ENCODE data around the gene PHLDA1.

Gene PHLDA1

DNA sequence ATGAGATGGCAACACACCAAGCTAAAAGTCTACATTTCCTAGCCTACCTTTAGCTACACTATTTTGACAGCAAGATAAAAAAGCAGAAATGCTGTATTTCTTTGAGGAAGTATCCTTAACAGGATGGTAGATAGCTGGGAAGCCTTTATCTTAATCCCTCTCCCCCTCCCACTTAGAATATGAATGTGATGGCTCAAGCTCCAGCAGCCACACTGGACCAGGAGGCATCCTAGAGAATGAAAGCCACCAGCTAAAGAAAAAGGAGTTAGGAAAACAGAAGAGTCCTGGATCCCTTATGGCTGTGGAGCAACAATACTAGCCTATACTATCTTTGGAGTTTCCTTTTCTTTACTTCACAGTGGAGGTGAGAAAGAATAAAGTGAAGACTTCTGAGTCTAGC, 37.8 kb upstream of the PHLDA1 start:
- no peak overlapping the region for H2AK5ac ChIP-seq (ENCODE audit: low read length)
- H3K4me1 ChIP-seq (ENCODE audit: control insufficient read depth in 1 of 2, insufficient read depth in 2 of 2, low read length in 2 of 2) = no peaks in the 10 kb centered on the region
- H3K9ac ChIP-seq (ENCODE audit: low read length) = no peak overlapping the region
- no peaks in the 10 kb centered on the region for H3K9me3 ChIP-seq (ENCODE audit: insufficient read depth, low read depth, low read length)
- H3K4me2 ChIP-seq (ENCODE audit: low read length) = no peak overlapping the region
- no peaks in the 10 kb centered on the region for H3K79me1 ChIP-seq (ENCODE audit: low read length)
- no peak overlapping the region for H3K23ac ChIP-seq (ENCODE audit: low read length)
- peaks cover 4 to 6% of the 10 kb centered on the region in 2 experiments for H3K36me3 ChIP-seq (ENCODE audit: control insufficient read depth in 1 of 2, insufficient read depth in 2 of 2, low read length in 2 of 2)
- no peak overlapping the region for H2BK120ac ChIP-seq (ENCODE audit: insufficient read depth, low read length, poor library complexity)
- DNase-seq = no peak
- peaks cover 2% of the 10 kb centered on the region for H3K79me2 ChIP-seq (ENCODE audit: control insufficient read depth, insufficient read depth, low read length, poor library complexity)
- no peak overlapping the region for H3K4me3 ChIP-seq (ENCODE audit: low read depth, low read length)
- no peak overlapping the region for H4K91ac ChIP-seq (ENCODE audit: low read depth, low read length)
- H2AFZ ChIP-seq (ENCODE audit: insufficient read depth, low read length, poor library complexity) = no peak overlapping the region
- no peak overlapping the region for H4K12ac ChIP-seq (ENCODE audit: low read depth, low read length)
- no peak overlapping the region for H2BK12ac ChIP-seq (ENCODE audit: low read length)
- H3K27me3 ChIP-seq (ENCODE audit: insufficient read depth, low read length) = no peaks in the 10 kb centered on the region
- H4K8ac ChIP-seq (ENCODE audit: low read depth, low read length) = no peak overlapping the region
- H3K18ac ChIP-seq (ENCODE audit: low read length) = no peak overlapping the region
- no peak overlapping the region for H3K27ac ChIP-seq (ENCODE audit: low read depth, low read length)
- no peak overlapping the region for H3K14ac ChIP-seq (ENCODE audit: low read length)
- H2BK5ac ChIP-seq (ENCODE audit: low read depth, low read length, poor library complexity) = no peak overlapping the region
- H3K4ac ChIP-seq (ENCODE audit: low read depth, low read length) = peak overlapping the region; percentile 89

DNA sequence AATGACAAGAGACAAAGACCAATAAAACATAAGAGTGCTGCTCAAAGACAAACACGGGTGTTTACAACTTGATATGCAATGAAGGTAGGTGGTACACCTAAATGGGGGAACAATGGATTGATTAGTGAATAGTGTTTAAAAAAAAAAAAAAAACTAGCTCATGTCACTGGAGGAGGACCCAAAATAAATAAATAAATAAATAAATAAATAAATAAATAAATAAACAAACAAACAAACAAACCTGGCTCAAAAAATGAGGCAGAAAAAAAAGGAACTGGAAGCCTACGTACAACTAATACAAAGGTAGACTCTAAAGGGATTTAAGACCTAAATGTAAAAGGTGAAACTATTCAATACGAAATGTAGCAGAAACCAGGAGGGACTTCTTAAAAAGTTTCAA, 34.3 kb upstream of the PHLDA1 start:
- DNase-seq = no peak
- Histone ChIP-seq H3K79me1 (ENCODE audit: low read length) (no peaks in the 10 kb centered on the region), H3K14ac (ENCODE audit: low read length) (no peak overlapping the region), H2BK5ac (ENCODE audit: low read depth, low read length, poor library complexity) (no peak overlapping the region), H3K79me2 (ENCODE audit: control insufficient read depth, insufficient read depth, low read length, poor library complexity) (peaks cover 6% of the 10 kb centered on the region), H3K27me3 (ENCODE audit: insufficient read depth, low read length) (no peaks in the 10 kb centered on the region), H2AK5ac (ENCODE audit: low read length) (no peak overlapping the region), H3K9me3 (ENCODE audit: insufficient read depth, low read depth, low read length) (no peaks in the 10 kb centered on the region), H3K27ac (ENCODE audit: low read depth, low read length) (no peak overlapping the region), H3K4me1 (ENCODE audit: control insufficient read depth in 1 of 2, insufficient read depth in 2 of 2, low read length in 2 of 2) (no peaks in the 10 kb centered on the region), H3K4me2 (ENCODE audit: low read length) (no peak overlapping the region), H3K36me3 (ENCODE audit: control insufficient read depth in 1 of 2, insufficient read depth in 2 of 2, low read length in 2 of 2) (peaks cover 8 to 13% of the 10 kb centered on the region in 2 experiments), H3K23ac (ENCODE audit: low read length) (no peak overlapping the region), H2BK120ac (ENCODE audit: insufficient read depth, low read length, poor library complexity) (no peak overlapping the region), H3K18ac (ENCODE audit: low read length) (no peak overlapping the region), H4K12ac (ENCODE audit: low read depth, low read length) (no peak overlapping the region), H3K4me3 (ENCODE audit: low read depth, low read length) (no peak overlapping the region), H3K9ac (ENCODE audit: low read length) (no peak overlapping the region), H2AFZ (ENCODE audit: insufficient read depth, low read length, poor library complexity) (no peak overlapping the region), H4K91ac (ENCODE audit: low read depth, low read length) (no peak overlapping the region), H2BK12ac (ENCODE audit: low read length) (no peak overlapping the region), H3K4ac (ENCODE audit: low read depth, low read length) (no peak overlapping the region), H4K8ac (ENCODE audit: low read depth, low read length) (no peak overlapping the region)
- no CpG with 5 or more reads among the region's 3 CpGs for WGBS (ENCODE audit: extremely low coverage, insufficient coverage, insufficient read length)

DNA sequence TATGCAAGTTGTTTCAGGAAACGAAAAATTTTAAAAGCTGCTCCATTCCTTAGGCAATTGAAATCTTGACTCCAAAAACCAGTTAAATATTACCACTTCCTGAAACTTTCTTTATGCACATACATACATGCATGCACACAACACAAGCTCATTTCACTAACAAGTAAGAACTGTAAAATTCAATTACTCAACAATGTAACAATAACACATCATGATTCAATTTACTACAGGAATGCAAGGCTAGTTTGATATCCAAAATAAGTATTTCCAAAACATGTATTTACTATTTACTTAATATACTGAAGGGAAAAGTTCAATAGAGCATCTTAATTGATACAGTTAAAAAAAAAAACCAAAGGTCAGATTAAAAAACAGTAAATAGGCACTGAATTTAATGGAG, 33.3 kb upstream of the PHLDA1 start:
- no peak overlapping the region for H2AK5ac ChIP-seq (ENCODE audit: low read length)
- H3K79me2 ChIP-seq (ENCODE audit: control insufficient read depth, insufficient read depth, low read length, poor library complexity) = peaks cover 4% of the 10 kb centered on the region
- H2BK5ac ChIP-seq (ENCODE audit: low read depth, low read length, poor library complexity) = no peak overlapping the region
- H2BK120ac ChIP-seq (ENCODE audit: insufficient read depth, low read length, poor library complexity) = no peak overlapping the region
- no CpG with 5 or more reads among the region's 1 CpG for WGBS (ENCODE audit: extremely low coverage, insufficient coverage, insufficient read length)
- no peak overlapping the region for H3K23ac ChIP-seq (ENCODE audit: low read length)
- H2BK12ac ChIP-seq (ENCODE audit: low read length) = no peak overlapping the region
- no peak overlapping the region for H3K4me3 ChIP-seq (ENCODE audit: low read depth, low read length)
- H3K9me3 ChIP-seq (ENCODE audit: insufficient read depth, low read depth, low read length) = no peaks in the 10 kb centered on the region
- H3K4ac ChIP-seq (ENCODE audit: low read depth, low read length) = no peak overlapping the region
- no peak overlapping the region for H3K9ac ChIP-seq (ENCODE audit: low read length)
- H4K12ac ChIP-seq (ENCODE audit: low read depth, low read length) = no peak overlapping the region
- H4K8ac ChIP-seq (ENCODE audit: low read depth, low read length) = no peak overlapping the region
- no peak overlapping the region for H3K27ac ChIP-seq (ENCODE audit: low read depth, low read length)
- H3K18ac ChIP-seq (ENCODE audit: low read length) = no peak overlapping the region
- H2AFZ ChIP-seq (ENCODE audit: insufficient read depth, low read length, poor library complexity) = no peak overlapping the region
- no peaks in the 10 kb centered on the region for H3K27me3 ChIP-seq (ENCODE audit: insufficient read depth, low read length)
- no peak overlapping the region for H4K91ac ChIP-seq (ENCODE audit: low read depth, low read length)
- no peaks in the 10 kb centered on the region for H3K79me1 ChIP-seq (ENCODE audit: low read length)
- H3K36me3 ChIP-seq (ENCODE audit: control insufficient read depth in 1 of 2, insufficient read depth in 2 of 2, low read length in 2 of 2) = peaks cover 8 to 11% of the 10 kb centered on the region in 2 experiments
- DNase-seq = no peak
- H3K14ac ChIP-seq (ENCODE audit: low read length) = no peak overlapping the region
- H3K4me2 ChIP-seq (ENCODE audit: low read length) = no peak overlapping the region
- H3K4me1 ChIP-seq (ENCODE audit: control insufficient read depth in 1 of 2, insufficient read depth in 2 of 2, low read length in 2 of 2) = no peaks in the 10 kb centered on the region

DNA sequence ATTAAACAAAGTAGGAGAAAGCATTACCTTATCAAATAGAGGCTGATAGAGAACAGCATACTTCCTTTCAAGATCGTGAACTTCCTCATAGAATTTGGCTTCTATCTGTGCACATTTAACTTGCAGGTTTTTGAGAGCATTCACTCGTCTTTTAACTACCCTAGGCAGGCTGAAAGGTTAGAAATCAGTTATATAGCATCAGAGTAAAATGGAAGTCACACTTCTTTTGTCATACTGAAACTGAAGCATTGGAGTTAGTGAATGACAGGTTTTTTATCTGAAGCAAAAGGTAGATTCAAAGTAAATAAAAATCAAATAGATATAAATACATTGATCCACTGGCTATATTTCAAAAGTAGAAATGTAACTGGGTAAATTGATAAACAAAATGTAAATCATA, 28.5 kb upstream of the PHLDA1 start:
- Histone ChIP-seq H3K14ac (ENCODE audit: low read length) (no peak overlapping the region), H3K9me3 (ENCODE audit: insufficient read depth, low read depth, low read length) (no peaks in the 10 kb centered on the region), H3K23ac (ENCODE audit: low read length) (no peak overlapping the region), H3K18ac (ENCODE audit: low read length) (no peak overlapping the region), H4K8ac (ENCODE audit: low read depth, low read length) (no peak overlapping the region), H2AFZ (ENCODE audit: insufficient read depth, low read length, poor library complexity) (no peak overlapping the region), H2BK12ac (ENCODE audit: low read length) (no peak overlapping the region), H3K4ac (ENCODE audit: low read depth, low read length) (no peak overlapping the region), H2BK120ac (ENCODE audit: insufficient read depth, low read length, poor library complexity) (no peak overlapping the region), H4K12ac (ENCODE audit: low read depth, low read length) (no peak overlapping the region), H3K4me3 (ENCODE audit: low read depth, low read length) (no peak overlapping the region), H3K79me1 (ENCODE audit: low read length) (no peaks in the 10 kb centered on the region), H3K79me2 (ENCODE audit: control insufficient read depth, insufficient read depth, low read length, poor library complexity) (peaks cover 4% of the 10 kb centered on the region), H2AK5ac (ENCODE audit: low read length) (no peak overlapping the region), H3K4me2 (ENCODE audit: low read length) (no peak overlapping the region), H3K4me1 (ENCODE audit: control insufficient read depth in 1 of 2, insufficient read depth in 2 of 2, low read length in 2 of 2) (no peaks in the 10 kb centered on the region), H3K27ac (ENCODE audit: low read depth, low read length) (no peak overlapping the region), H3K27me3 (ENCODE audit: insufficient read depth, low read length) (no peaks in the 10 kb centered on the region), H2BK5ac (ENCODE audit: low read depth, low read length, poor library complexity) (no peak overlapping the region), H4K91ac (ENCODE audit: low read depth, low read length) (no peak overlapping the region), H3K9ac (ENCODE audit: low read length) (no peak overlapping the region), H3K36me3 (ENCODE audit: control insufficient read depth in 1 of 2, insufficient read depth in 2 of 2, low read length in 2 of 2) (peaks cover 19 to 21% of the 10 kb centered on the region in 2 experiments)
- DNase-seq = no peak
- no CpG with 5 or more reads among the region's 2 CpGs for WGBS (ENCODE audit: extremely low coverage, insufficient coverage, insufficient read length)
